Middle frontal gyrus (tissue), 1 donor: Measurements from ENCODE around the gene IFITM5.
"Not testable (repeated sequence)": the region's sequence is repeated elsewhere in the genome, so short reads cannot be mapped to it uniquely, and the experiment has no call there.

ENCODE experiments used
- DNase-seq: peaks from one replicate; pipeline ENCODE4 v3.0.0-alpha.2; 2015; ENCODE audit warnings: low spot score; ENCODE audit errors: extremely low spot score

IFITM5 gene

GRCh38 chr11:328012-328411 is 28.7 kb upstream of the IFITM5 start:
- no peak for DNase-seq

DNA sequence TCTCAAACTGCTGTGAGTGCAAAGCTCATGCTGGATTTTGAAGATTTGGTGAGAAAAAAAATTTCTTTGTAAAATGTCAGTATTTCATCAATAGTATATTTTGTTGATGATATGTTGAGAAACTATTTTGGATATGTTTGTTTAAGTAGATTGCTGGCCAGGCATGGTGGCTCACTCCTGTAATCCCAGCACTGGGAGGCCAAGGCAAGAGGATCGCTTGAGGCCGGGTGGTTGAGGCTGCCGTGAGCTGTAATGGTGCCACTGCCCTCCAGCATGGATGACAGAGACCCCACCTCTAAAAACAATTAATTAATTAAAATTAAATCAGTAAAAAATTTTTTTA is 28.2 kb upstream of the IFITM5 start:
- no peak for DNase-seq

- no peak for DNase-seq
Observed at GRCh38 chr11:326842-327580, 27.7 kb upstream of the IFITM5 start.

DNA sequence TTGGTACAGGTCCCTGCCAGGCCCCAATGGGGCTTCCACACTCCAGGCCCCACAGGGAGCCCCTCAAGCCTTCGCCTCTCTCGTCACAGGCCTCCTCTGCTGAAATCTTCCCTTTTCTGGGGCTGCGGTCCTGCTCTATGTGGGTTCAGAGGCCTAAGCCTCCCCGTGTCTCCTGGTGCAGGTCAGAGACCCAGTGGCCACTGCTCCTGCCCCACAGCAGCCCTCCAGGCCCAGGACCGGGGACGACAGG is 27.2 kb upstream of the IFITM5 start:
- DNase-seq, result no peak

DNA sequence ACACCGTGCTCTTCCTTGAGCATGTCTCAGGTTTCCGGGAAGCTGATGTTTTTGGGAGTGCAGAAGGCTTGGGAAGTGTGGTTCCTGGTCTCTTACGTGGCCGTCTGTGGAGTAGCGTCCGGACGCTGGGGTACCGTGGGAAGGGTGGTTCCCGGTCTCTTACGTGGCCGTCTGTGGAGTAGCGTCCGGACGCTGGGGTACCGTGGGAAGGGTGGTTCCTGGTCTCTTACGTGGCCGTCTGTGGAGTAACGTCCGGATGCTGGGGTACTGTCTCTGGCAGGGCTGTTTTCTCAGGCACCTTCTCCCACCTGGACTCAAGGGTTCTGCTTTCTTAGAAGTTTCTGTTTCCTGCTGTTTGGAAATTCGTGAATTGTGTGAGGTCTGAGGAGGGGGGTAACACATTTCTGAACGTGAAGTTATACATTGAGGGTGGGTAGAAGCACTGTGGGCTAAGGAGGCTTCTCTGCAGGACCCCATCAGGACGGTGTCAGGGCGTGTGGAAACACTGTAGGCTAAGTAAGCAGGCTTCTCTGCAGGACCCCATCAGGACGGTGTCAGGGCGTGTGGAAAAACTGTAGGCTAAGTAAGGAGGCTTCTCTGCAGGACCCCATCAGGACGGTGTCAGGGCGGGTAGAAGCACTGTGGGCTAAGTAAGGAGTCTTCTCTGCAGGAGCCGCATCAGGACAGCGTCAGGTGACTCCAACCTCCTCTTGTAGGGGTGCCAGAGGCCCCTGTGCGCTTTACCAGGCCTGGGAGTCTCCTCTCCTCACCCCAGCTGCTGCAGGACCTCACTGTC is 26.7 kb upstream of the IFITM5 start:
- no peak for DNase-seq

GRCh38 chr11:324593-325517 is 25.5 kb upstream of the IFITM5 start:
- DNase-seq, result not testable (repeated sequence)

DNA sequence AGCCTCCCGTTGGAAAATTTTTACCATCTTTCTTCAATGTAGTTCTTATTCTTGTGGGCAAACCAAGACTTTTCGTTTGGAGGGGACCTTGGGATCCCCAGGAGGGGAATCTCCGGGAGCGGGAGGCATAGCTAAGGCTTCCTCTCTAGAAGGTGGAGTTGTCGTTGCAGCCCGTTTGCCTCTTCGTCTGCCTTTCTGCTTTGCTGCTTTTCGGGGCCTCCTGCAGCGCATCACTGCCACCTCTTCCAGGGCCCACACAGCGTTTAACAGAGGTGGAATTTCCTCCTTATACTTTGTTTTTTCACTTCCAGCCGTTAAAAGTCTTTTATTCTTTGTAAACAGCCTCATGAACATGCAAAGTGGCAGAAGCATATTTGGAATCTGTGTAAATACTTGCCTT is 24.8 kb upstream of the IFITM5 start:
- no peak for DNase-seq

- DNase-seq, result not testable (repeated sequence)
Observed at GRCh38 chr11:319888-320273, 20.6 kb upstream of the IFITM5 start.

GRCh38 chr11:319121-319887 is 20.0 kb upstream of the IFITM5 start:
- not testable (repeated sequence) for DNase-seq

- DNase-seq, result not testable (repeated sequence)
Observed at GRCh38 chr11:318405-319120, 19.2 kb upstream of the IFITM5 start.

DNA sequence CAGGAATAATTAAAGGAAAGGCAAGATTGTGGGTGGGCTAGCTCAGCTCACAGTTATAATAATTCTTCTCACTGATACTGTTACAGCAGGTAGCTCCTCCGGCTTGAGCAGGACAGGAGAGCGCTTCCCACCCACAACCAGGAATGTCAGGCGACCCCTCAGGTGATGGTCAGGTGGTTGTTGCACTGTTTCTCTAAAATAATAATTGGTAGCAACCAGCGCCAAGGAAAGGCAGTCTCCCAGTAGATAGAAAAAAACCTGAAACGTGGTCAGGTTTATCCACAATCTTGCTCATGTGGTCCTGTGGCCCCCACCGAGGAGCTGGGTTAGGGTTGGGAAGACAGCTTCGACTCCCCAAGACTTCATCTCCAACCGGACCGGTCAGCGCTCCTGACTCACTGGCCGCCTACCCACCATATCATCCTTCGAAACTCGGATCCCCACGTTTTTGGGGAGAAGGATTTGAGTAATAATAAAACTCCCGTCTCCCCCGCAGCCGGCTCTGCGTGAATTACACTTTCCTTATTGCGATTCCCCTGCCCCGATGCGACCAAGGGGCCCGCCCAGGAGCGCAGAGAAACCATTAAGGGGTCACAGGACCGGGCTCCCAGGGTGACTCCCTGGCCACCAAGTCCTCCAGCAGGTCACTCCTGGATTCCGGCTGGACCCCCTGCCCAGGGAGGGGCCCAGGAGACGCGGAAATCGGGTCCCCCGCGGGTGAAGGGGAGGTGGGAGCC is 18.5 kb upstream of the IFITM5 start:
- DNase-seq, result not testable (repeated sequence)

DNA sequence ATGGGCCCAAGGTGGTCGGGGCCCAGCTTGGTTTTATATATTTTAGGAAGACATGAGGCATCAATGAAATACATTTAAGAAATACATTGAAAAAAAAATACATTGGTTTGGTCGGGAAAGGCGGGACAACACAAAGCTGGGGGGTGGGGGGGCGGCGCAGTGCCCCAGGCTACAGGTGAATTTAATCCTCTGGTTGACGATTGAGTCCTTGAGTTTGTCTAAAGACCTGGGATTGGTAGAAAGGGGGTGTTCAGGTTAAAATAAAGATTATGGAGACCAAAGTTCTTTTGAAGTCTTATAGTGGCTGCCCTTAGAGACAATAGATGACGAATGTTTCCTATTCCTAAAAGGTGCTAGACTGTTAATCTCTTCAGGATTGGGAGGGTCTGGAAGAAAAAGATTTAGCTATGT is 17.6 kb upstream of the IFITM5 start:
- DNase-seq, result no peak

- DNase-seq, result no peak
Observed at GRCh38 chr11:316031-316701, 16.8 kb upstream of the IFITM5 start.

DNA sequence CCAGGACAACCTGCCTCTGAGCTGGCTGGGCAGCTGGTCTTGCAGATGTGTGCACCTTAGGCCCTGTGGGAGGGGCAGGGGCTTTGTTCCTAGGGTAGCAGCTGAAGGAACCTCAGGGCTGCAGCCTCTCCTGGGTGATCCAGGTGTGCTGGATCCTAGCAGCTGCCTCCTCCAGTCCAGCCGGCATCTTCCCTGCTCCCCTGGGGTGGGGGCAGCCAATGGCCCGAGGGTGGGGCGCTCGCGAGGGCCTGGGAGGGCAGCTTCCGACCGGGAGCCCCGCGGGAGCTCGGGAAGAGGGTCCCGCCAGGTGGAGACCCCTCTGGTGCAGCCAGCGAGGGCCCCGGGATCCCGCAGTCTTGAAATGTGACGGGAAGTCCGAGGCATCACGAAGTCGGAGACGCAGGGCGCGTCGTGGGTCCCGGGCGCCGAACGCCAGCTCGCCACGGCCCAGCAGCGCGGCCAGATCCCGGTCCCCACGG is 16.2 kb upstream of the IFITM5 start:
- DNase-seq, result no peak

GRCh38 chr11:315051-315481 is 15.7 kb upstream of the IFITM5 start:
- no peak for DNase-seq

- DNase-seq, result not testable (repeated sequence)
Observed at GRCh38 chr11:314554-314875, 15.2 kb upstream of the IFITM5 start.

- no peak for DNase-seq
Observed at GRCh38 chr11:313787-314553, 14.6 kb upstream of the IFITM5 start, which contains the start of gene IFITM1. Gene IFITM1 (plus strand): TSS chr11:314040. CDS start chr11:314171, 131 bp downstream.

- no peak for DNase-seq
Observed at GRCh38 chr11:313304-313786, 14.0 kb upstream of the IFITM5 start.
